ENCODE results near the gene CLIC3.

The CLIC3 gene

GRCh38 chr9:136968333-136969127, 27.8 kb downstream of the CLIC3 start:
- POLR2A ChIA-PET: no interaction called here
- TF ChIP-seq CTCF (IDR thresholded peaks at IDR 0.05; ENCODE audit: insufficient read depth, low read length, missing control alignments): no peak
- H3K4me3 ChIP-seq (ENCODE audit: low read depth, low read length): no peak overlapping the region
- DNase-seq (ENCODE audit: low read depth, low spot score): no peak
- CTCF ChIA-PET: interaction anchor here (1.0 kb wide), 1 partner anchor 95 kb away, joined by 3 read pairs; no protein-coding TSS in a partner anchor

GRCh38 chr9:136965771-136966484, 30.4 kb downstream of the CLIC3 start:
- ChIA-PET POLR2A (interaction anchor here (0.6 kb wide), 1 partner anchor 244 kb away, joined by 4 read pairs; no protein-coding TSS in a partner anchor), CTCF (interaction anchor here (0.9 to 1.9 kb wide), 4 partner anchors 9 to 63 kb away, joined by 3 to 9 read pairs (median 6); partner anchors contain the start of gene C8G)
- no peak overlapping the region for H3K4me3 ChIP-seq (ENCODE audit: low read depth, low read length)
- no peak for DNase-seq (ENCODE audit: low read depth, low spot score)
- no peak for TF ChIP-seq CTCF (IDR thresholded peaks at IDR 0.05; ENCODE audit: insufficient read depth, low read length, missing control alignments)

GRCh38 chr9:136964833-136965422, 31.4 kb downstream of the CLIC3 start:
- no peak for DNase-seq (ENCODE audit: low read depth, low spot score)
- ChIA-PET POLR2A (no interaction called here), CTCF (interaction anchor here (1.1 to 3.7 kb wide), 4 partner anchors 17 to 71 kb away, joined by 3 to 16 read pairs (median 6); partner anchors contain the start of gene C8G)
- no peak for TF ChIP-seq CTCF (IDR thresholded peaks at IDR 0.05; ENCODE audit: insufficient read depth, low read length, missing control alignments)
- H3K4me3 ChIP-seq (ENCODE audit: low read depth, low read length): no peak overlapping the region

- TF ChIP-seq CTCF (IDR thresholded peaks at IDR 0.05; ENCODE audit: insufficient read depth, low read length, missing control alignments): no peak
- POLR2A ChIA-PET: no interaction called here
- CTCF ChIA-PET: interaction anchor here (1.1 to 3.7 kb wide), 3 partner anchors 16 to 71 kb away, joined by 3 to 16 read pairs (median 5); partner anchors contain the start of gene C8G
- no peak for DNase-seq (ENCODE audit: low read depth, low spot score)
- no peak overlapping the region for H3K4me3 ChIP-seq (ENCODE audit: low read depth, low read length)
Observed at GRCh38 chr9:136964171-136964689, 32.1 kb downstream of the CLIC3 start.

GRCh38 chr9:136963751-136964150, 32.6 kb downstream of the CLIC3 start:
- TF ChIP-seq CTCF (IDR thresholded peaks at IDR 0.05; ENCODE audit: insufficient read depth, low read length, missing control alignments): no peak
- ChIA-PET CTCF (interaction anchor here (3.7 kb wide), 1 partner anchor 16 kb away, joined by 16 read pairs; no protein-coding TSS in a partner anchor), POLR2A (no interaction called here)
- H3K4me3 ChIP-seq (ENCODE audit: low read depth, low read length): no peak overlapping the region
- no peak for DNase-seq (ENCODE audit: low read depth, low spot score)
